Mammary epithelial cell (primary cell): ENCODE results near the gene APBA3.

ENCODE experiments used
- CTCF ChIP-seq, 2 donors: IDR thresholded peaks in 1 of 2; conservative IDR thresholded peaks in 1 of 2; 2 replicates each; pipeline ENCODE4 v1.5.1; 2011 to 2012; ENCODE audit warnings: inconsistent platforms in 2 of 2, low read length in 2 of 2, mild to moderate bottlenecking in 2 of 2, control low read depth in 1 of 2, low read depth in 1 of 2; ENCODE audit not compliant: insufficient read depth in 1 of 2; ENCODE audit errors: extremely low read depth in 1 of 2
- EZH2 ChIP-seq: IDR thresholded peaks from 2 replicates; pipeline ENCODE4 v1.6.1; 2012; ENCODE audit warnings: low read length, inconsistent platforms, borderline replicate concordance

- TF ChIP-seq CTCF (conservative IDR thresholded peaks at IDR 0.05 in 1 of 2, IDR thresholded peaks at IDR 0.05 in 1 of 2; ENCODE audit: extremely low read depth in 1 of 2, insufficient read depth in 1 of 2, low read depth in 1 of 2, low read length in 2 of 2) (no peak), EZH2 (no peak)
Measured at GRCh38 chr19:3730457-3730958, 31.0 kb downstream of the APBA3 start.
